IMR-90 (cell line): ENCODE measurements around the gene KRT4. TPM values are rescaled to one million over a fixed set of nuclear protein-coding genes. Genes with fewer than 3 reads are reported as not detected.

Source experiments
- ATAC-seq: fragments of 200-7000 bp; cut with Tn5 transposase; 2 replicates; pipeline ENCODE4 v1.9.1; 2020; ENCODE audit warnings: low read depth, mild to moderate bottlenecking, moderate library complexity
- BruUV-seq: library from RNA; stranded (reverse); fragments of 400-500 nt; replicated peaks from 2 replicates; lab custom pipeline; 2021; lab: Mats Ljungman, UMichigan
- CTCF ChIA-PET: fragments of 300-600 bp; formaldehyde crosslinking; extraction: SDS; loops from one replicate; lab custom pipeline; 2021; ENCODE audit warnings: antibody characterized with exemption; lab: Yijun Ruan, JAX
- POLR2A ChIA-PET: fragments of 300-600 bp; sonication (Branson Sonifier 250); formaldehyde crosslinking; loops from one replicate; lab custom pipeline; 2022; ENCODE audit warnings: antibody characterized with exemption; ENCODE audit not compliant: unreplicated experiment; lab: Charles Lee
- DNase-seq: peaks from one replicate; pipeline ENCODE4 v3.0.0; 2013
- H2AFZ ChIP-seq: replicated peaks from 2 replicates; pipeline ENCODE3; 2013; ENCODE audit warnings: low read length, mild to moderate bottlenecking; ENCODE audit not compliant: poor library complexity
- H2AK5ac ChIP-seq: 2 replicates; pipeline ENCODE4 v1.6.1; 2013; ENCODE audit warnings: low read depth, low read length, inconsistent platforms
- H2AK9ac ChIP-seq: replicated peaks from 2 replicates; pipeline ENCODE3; 2013; ENCODE audit warnings: mild to moderate bottlenecking, low read depth, low read length, moderate library complexity; ENCODE audit not compliant: poor library complexity
- H2BK120ac ChIP-seq: 2 replicates; pipeline ENCODE4 v1.6.1; 2013; ENCODE audit warnings: low read depth, low read length, inconsistent platforms
- H2BK15ac ChIP-seq: 3 replicates; pipeline ENCODE4 v1.6.1; 2013; ENCODE audit warnings: low read depth, low read length, inconsistent platforms
- H2BK20ac ChIP-seq: 2 replicates; pipeline ENCODE4 v1.6.1; 2013; ENCODE audit warnings: low read depth, mild to moderate bottlenecking, inconsistent platforms, low read length, moderate library complexity
- H2BK5ac ChIP-seq: 2 replicates; pipeline ENCODE4 v1.6.1; 2013; ENCODE audit warnings: mild to moderate bottlenecking, low read depth, low read length, inconsistent platforms; ENCODE audit not compliant: poor library complexity, severe bottlenecking
- H3K14ac ChIP-seq: replicated peaks from 2 replicates; pipeline ENCODE4 v1.6.1; 2013; ENCODE audit warnings: low read depth, low read length, inconsistent platforms
- H3K18ac ChIP-seq: 2 replicates; pipeline ENCODE4 v1.6.1; 2013; ENCODE audit warnings: low read depth, low read length, control low read depth
- H3K23ac ChIP-seq: 2 replicates; pipeline ENCODE4 v1.6.1; 2013; ENCODE audit warnings: low read depth, low read length, inconsistent platforms
- H3K27ac ChIP-seq: 2 replicates; pipeline ENCODE4 v1.5.1; 2013; ENCODE audit warnings: mild to moderate bottlenecking, control low read depth, low read length; ENCODE audit not compliant: insufficient read depth
- H3K27me3 ChIP-seq: 2 replicates; pipeline ENCODE4 v1.6.1; 2013; ENCODE audit warnings: low read length; ENCODE audit not compliant: control insufficient read depth, insufficient read depth
- H3K36me3 ChIP-seq: 2 replicates; pipeline ENCODE4 v1.6.1; 2013; ENCODE audit warnings: low read length, mixed read lengths; ENCODE audit not compliant: control insufficient read depth, insufficient read depth
- H3K4ac ChIP-seq: 2 replicates; pipeline ENCODE4 v1.6.1; 2013; ENCODE audit warnings: low read depth, low read length, inconsistent platforms
- H3K4me1 ChIP-seq: 2 replicates; pipeline ENCODE4 v1.6.1; 2013; ENCODE audit warnings: low read length, mixed read lengths; ENCODE audit not compliant: control insufficient read depth, insufficient read depth
- H3K4me2 ChIP-seq: 2 replicates; pipeline ENCODE4 v1.6.1; 2013; ENCODE audit warnings: low read depth, mild to moderate bottlenecking, control low read depth, low read length, moderate library complexity
- H3K4me3 ChIP-seq: 2 replicates; pipeline ENCODE4 v1.5.1; 2013; ENCODE audit warnings: low read depth, mild to moderate bottlenecking, control low read depth, low read length, moderate library complexity; ENCODE audit not compliant: insufficient read depth
- H3K56ac ChIP-seq: 2 replicates; pipeline ENCODE4 v1.6.1; 2013; ENCODE audit warnings: low read length, inconsistent platforms; ENCODE audit not compliant: insufficient read depth; ENCODE audit errors: extremely low read depth
- H3K79me1 ChIP-seq, 2 experiments: 2 replicates each; pipeline ENCODE4 v1.6.1; 2013; ENCODE audit warnings: low read length in 2 of 2, inconsistent platforms in 1 of 2, low read depth in 1 of 2
- H3K9ac ChIP-seq: 2 replicates; pipeline ENCODE4 v1.6.1; 2013; ENCODE audit warnings: low read depth, low read length, control low read depth
- H3K9me1 ChIP-seq: 2 replicates; pipeline ENCODE4 v1.6.1; 2013; ENCODE audit warnings: low read length, inconsistent platforms; ENCODE audit not compliant: insufficient read depth
- H3K9me3 ChIP-seq: 2 replicates; pipeline ENCODE4 v1.6.1; 2013; ENCODE audit warnings: low read length; ENCODE audit not compliant: control insufficient read depth, insufficient read depth
- H4K20me1 ChIP-seq: 2 replicates; pipeline ENCODE4 v1.6.1; 2013; ENCODE audit warnings: low read length, inconsistent platforms; ENCODE audit not compliant: insufficient read depth
- H4K5ac ChIP-seq: 2 replicates; pipeline ENCODE4 v1.6.1; 2013; ENCODE audit warnings: mild to moderate bottlenecking, low read depth, low read length, control low read depth
- H4K8ac ChIP-seq, 2 experiments: 2 replicates each; pipeline ENCODE4 v1.6.1; 2013; ENCODE audit warnings: low read depth in 2 of 2, low read length in 2 of 2, control low read depth in 1 of 2, inconsistent platforms in 1 of 2
- H4K91ac ChIP-seq: 2 replicates; pipeline ENCODE4 v1.6.1; 2013; ENCODE audit warnings: low read depth, low read length, inconsistent platforms; ENCODE audit not compliant: insufficient read depth
- BHLHE40 ChIP-seq: fragments of 150-350 bp; IDR thresholded peaks from 2 replicates; pipeline ENCODE4 v1.6.1; 2016; ENCODE audit warnings: mild to moderate bottlenecking, low read depth, low read length
- CEBPB ChIP-seq: IDR thresholded peaks from 2 replicates; pipeline ENCODE4 v1.6.1; 2012; ENCODE audit warnings: low read depth, low read length, improper control_type of control experiment
- CHD1 ChIP-seq: IDR thresholded peaks from 2 replicates; pipeline ENCODE4 v1.6.1; 2012; ENCODE audit warnings: low read depth, low read length, improper control_type of control experiment
- CTCF ChIP-seq: conservative IDR thresholded peaks from 2 replicates; pipeline ENCODE4 v1.5.1; 2012; ENCODE audit warnings: mild to moderate bottlenecking, low read depth, low read length, improper control_type of control experiment
- ELK1 ChIP-seq: fragments of 150-350 bp; IDR thresholded peaks from 2 replicates; pipeline ENCODE4 v1.6.1; 2016; ENCODE audit warnings: low read depth, mild to moderate bottlenecking, low read length, moderate library complexity, borderline replicate concordance
- FOS ChIP-seq: fragments of 150-350 bp; IDR thresholded peaks from 2 replicates; pipeline ENCODE4 v1.6.1; 2016; ENCODE audit warnings: low read depth, low read length
- MAFK ChIP-seq: IDR thresholded peaks from 2 replicates; pipeline ENCODE4 v1.6.1; 2012; ENCODE audit warnings: low read depth, low read length, improper control_type of control experiment
- MAZ ChIP-seq: IDR thresholded peaks from 2 replicates; pipeline ENCODE4 v1.6.1; 2012; ENCODE audit warnings: low read depth, mild to moderate bottlenecking, low read length, improper control_type of control experiment, moderate library complexity, borderline replicate concordance
- MXI1 ChIP-seq: IDR thresholded peaks from 2 replicates; pipeline ENCODE4 v1.6.1; 2012; ENCODE audit warnings: low read depth, mild to moderate bottlenecking, low read length, moderate library complexity, borderline replicate concordance
- NFE2L2 ChIP-seq: fragments of 150-350 bp; IDR thresholded peaks from 2 replicates; pipeline ENCODE4 v1.6.1; 2016; ENCODE audit warnings: low read depth, mild to moderate bottlenecking, low read length
- POLR2A ChIP-seq: IDR thresholded peaks from 2 replicates; pipeline ENCODE4 v1.6.1; 2012; ENCODE audit warnings: mild to moderate bottlenecking, low read depth, low read length
- RAD21 ChIP-seq: IDR thresholded peaks from 2 replicates; pipeline ENCODE4 v1.6.1; 2012; ENCODE audit warnings: low read length, improper control_type of control experiment
- RCOR1 ChIP-seq: IDR thresholded peaks from 2 replicates; pipeline ENCODE4 v1.6.1; 2012; ENCODE audit warnings: mild to moderate bottlenecking, low read length, improper control_type of control experiment; ENCODE audit not compliant: insufficient replicate concordance
- RFX5 ChIP-seq: IDR thresholded peaks from 2 replicates; pipeline ENCODE4 v1.8.0; 2012; ENCODE audit warnings: low read depth, mild to moderate bottlenecking, low read length, moderate library complexity
- SMC3 ChIP-seq: fragments of 150-350 bp; IDR thresholded peaks from 2 replicates; pipeline ENCODE4 v1.6.1; 2016; ENCODE audit warnings: low read depth, mild to moderate bottlenecking, antibody characterized with exemption, low read length, moderate library complexity
- USF2 ChIP-seq: fragments of 150-350 bp; IDR thresholded peaks from 2 replicates; pipeline ENCODE4 v1.6.1; 2017; ENCODE audit warnings: mild to moderate bottlenecking, antibody characterized with exemption, low read length, low read depth
- WGBS, 2 experiments: methylation state at CpG; one replicate each; pipeline versions ENCODE4 v1.1.5 to v1.1.7; 2013; ENCODE audit warnings: missing lambda C conversion rate in 2 of 2; ENCODE audit not compliant: insufficient read length in 1 of 2; ENCODE audit errors: extremely low coverage in 2 of 2; 5-methylcytosine and 5-hydroxymethylcytosine counted together
- dilution Hi-C: fragments of 300-500 bp; cut with HindIII; formaldehyde crosslinking; loops from one replicate; pipeline ENCODE4 v1.14.3; 2018; ENCODE audit warnings: low sequenced_read_pairs; ENCODE audit not compliant: unreplicated experiment
- in situ Hi-C: fragments of 300-500 bp; cut with MboI; formaldehyde crosslinking; loops from 3 replicates; pipeline ENCODE4 v1.14.3; 2019; ENCODE audit warnings: low sequenced_read_pairs, inconsistent platforms, mixed read lengths
- intact Hi-C: fragments of 100-400 bp; cut with micrococcal nuclease; formaldehyde crosslinking; loops from 2 replicates; pipeline ENCODE4 v1.10.0; 2022
- polyA plus RNA-seq, 3 experiments: library from polyadenylated mRNA; depleted of rRNA; stranded (reverse); fragments of >200 nt; gene quantifications; 2 replicates each; pipeline ENCODE4 v1.2.3, GENCODE V29; 2012; ENCODE audit warnings: low replicate concordance in 1 of 3
- total RNA-seq: library from RNA; depleted of rRNA; stranded (reverse); fragments of >200 nt; gene quantifications from 2 replicates; pipeline ENCODE4 v1.2.3, GENCODE V29; 2012

KRT4 gene
- total and polyA plus RNA-seq, 2 of the 4 experiments (the other 2 are of a cell fraction) = under 0.01 to 0.07 TPM

GRCh38 chr12:52774629-52775250 lies 39.2 kb downstream of the KRT4 start:
- Histone ChIP-seq H3K27me3 (peaks cover 32% of the 10 kb centered on the region), H3K79me1 (no peaks in the 10 kb centered on the region), H4K8ac (no peak overlapping the region), H2BK20ac (no peak overlapping the region), H2AFZ (no peak overlapping the region), H3K27ac (no peak overlapping the region), H4K20me1 (no peaks in the 10 kb centered on the region), H3K14ac (no peak overlapping the region), H3K18ac (no peak overlapping the region), H3K4ac (no peak overlapping the region), H4K5ac (no peak overlapping the region), H3K9me1 (no peaks in the 10 kb centered on the region), H3K36me3 (no peaks in the 10 kb centered on the region), H2BK120ac (no peak overlapping the region), H3K56ac (no peak overlapping the region), H4K91ac (no peak overlapping the region), H2BK15ac (no peak overlapping the region), H2AK5ac (no peak overlapping the region), H2AK9ac (no peak overlapping the region), H3K4me3 (no peak overlapping the region), H3K23ac (no peak overlapping the region), H3K4me2 (no peak overlapping the region), H3K4me1 (no peaks in the 10 kb centered on the region), H3K9me3 (no peaks in the 10 kb centered on the region), H2BK5ac (no peak overlapping the region), H3K9ac (no peak overlapping the region)
- ChIA-PET CTCF (no interaction called here), POLR2A (no interaction called here)
- dilution Hi-C loops (no loop called here), in situ Hi-C loops (no loop called here), intact Hi-C loops (no loop called here)
- ATAC-seq (no peak), DNase-seq (no peak)
- no TSS peak for BruUV-seq
- TF ChIP-seq SMC3 = no peak
- no peak for TF ChIP-seq MAFK
- no peak for TF ChIP-seq BHLHE40
- TF ChIP-seq MXI1 = no peak
- TF ChIP-seq RCOR1 = no peak
- no peak for TF ChIP-seq RAD21
- TF ChIP-seq CTCF = no peak
- TF ChIP-seq CEBPB = no peak
- no peak for TF ChIP-seq FOS
- no peak for TF ChIP-seq ELK1
- TF ChIP-seq RFX5 = no peak
- no peak for TF ChIP-seq CHD1
- TF ChIP-seq POLR2A = no peak
- TF ChIP-seq NFE2L2 = no peak
- no peak for TF ChIP-seq USF2
- TF ChIP-seq MAZ = no peak
- WGBS, 2 experiments = 25% methylated on average over 3 of the region's 8 CpGs; no CpG with 5 or more reads in 1 of the 2 experiments
